ENCODE measurements around the gene AK8. TPM values are rescaled to one million over a fixed set of nuclear protein-coding genes. Genes with fewer than 3 reads are reported as not detected.

The AK8 gene
- polyA plus RNA-seq, 1 of the 3 experiments (the other 2 are of a cell fraction): 0.77 TPM

GRCh38 chr9:132752877-132753592, 125.0 kb downstream of the AK8 start:
- POLR2A ChIA-PET: no interaction called here

More at GRCh38 chr9:132752877-132753592, 125.0 kb downstream of the AK8 start:
- Histone ChIP-seq H3K27ac (ENCODE audit: low read depth in 2 of 2, low read length in 1 of 2) (no peak overlapping the region), H3K36me3 (replicated peaks in 1 of 2; ENCODE audit: control insufficient read depth in 1 of 2, insufficient read depth in 2 of 2, low read length in 1 of 2) (no peaks in the 10 kb centered on the region), H4K20me1 (ENCODE audit: insufficient read depth) (no peaks in the 10 kb centered on the region), H3K4me3 (ENCODE audit: low read depth in 2 of 2, low read length in 1 of 2) (no peak overlapping the region), H2AFZ (ENCODE audit: low read depth) (no peak overlapping the region), H3K9ac (no peak overlapping the region), H3F3A (replicated peaks; ENCODE audit: insufficient read depth) (no peaks in the 10 kb centered on the region), H3K4me1 (ENCODE audit: control insufficient read depth in 1 of 2, insufficient read depth in 2 of 2, low read depth in 1 of 2, low read length in 1 of 2) (peaks cover 0 to 10% of the 10 kb centered on the region in 2 experiments; a peak in 1 of 4 replicates), H3K9me3 (no peaks in the 10 kb centered on the region), H3K27me3 (ENCODE audit: insufficient read depth) (no peaks in the 10 kb centered on the region; the same call in 1 of the 2 replicates), H3K9me2 (no peaks in the 10 kb centered on the region), H3K79me2 (ENCODE audit: insufficient read depth) (no peaks in the 10 kb centered on the region), H3K4me2 (no peak overlapping the region)
- no peak for DNase-seq
- WGBS (ENCODE audit: low lambda C conversion rate): 61% methylated on average over 9 of the region's 10 CpGs
- no peak for TF ChIP-seq SMC3 (IDR thresholded peaks at IDR 0.05; ENCODE audit: low read depth, low read length)
- TF ChIP-seq, protein P1, sequence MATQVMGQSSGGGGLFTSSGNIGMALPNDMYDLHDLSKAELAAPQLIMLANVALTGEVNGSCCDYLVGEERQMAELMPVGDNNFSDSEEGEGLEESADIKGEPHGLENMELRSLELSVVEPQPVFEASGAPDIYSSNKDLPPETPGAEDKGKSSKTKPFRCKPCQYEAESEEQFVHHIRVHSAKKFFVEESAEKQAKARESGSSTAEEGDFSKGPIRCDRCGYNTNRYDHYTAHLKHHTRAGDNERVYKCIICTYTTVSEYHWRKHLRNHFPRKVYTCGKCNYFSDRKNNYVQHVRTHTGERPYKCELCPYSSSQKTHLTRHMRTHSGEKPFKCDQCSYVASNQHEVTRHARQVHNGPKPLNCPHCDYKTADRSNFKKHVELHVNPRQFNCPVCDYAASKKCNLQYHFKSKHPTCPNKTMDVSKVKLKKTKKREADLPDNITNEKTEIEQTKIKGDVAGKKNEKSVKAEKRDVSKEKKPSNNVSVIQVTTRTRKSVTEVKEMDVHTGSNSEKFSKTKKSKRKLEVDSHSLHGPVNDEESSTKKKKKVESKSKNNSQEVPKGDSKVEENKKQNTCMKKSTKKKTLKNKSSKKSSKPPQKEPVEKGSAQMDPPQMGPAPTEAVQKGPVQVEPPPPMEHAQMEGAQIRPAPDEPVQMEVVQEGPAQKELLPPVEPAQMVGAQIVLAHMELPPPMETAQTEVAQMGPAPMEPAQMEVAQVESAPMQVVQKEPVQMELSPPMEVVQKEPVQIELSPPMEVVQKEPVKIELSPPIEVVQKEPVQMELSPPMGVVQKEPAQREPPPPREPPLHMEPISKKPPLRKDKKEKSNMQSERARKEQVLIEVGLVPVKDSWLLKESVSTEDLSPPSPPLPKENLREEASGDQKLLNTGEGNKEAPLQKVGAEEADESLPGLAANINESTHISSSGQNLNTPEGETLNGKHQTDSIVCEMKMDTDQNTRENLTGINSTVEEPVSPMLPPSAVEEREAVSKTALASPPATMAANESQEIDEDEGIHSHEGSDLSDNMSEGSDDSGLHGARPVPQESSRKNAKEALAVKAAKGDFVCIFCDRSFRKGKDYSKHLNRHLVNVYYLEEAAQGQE (IDR thresholded peaks at IDR 0.05; ENCODE audit: low read depth, low read length): no peak
- no peak for TF ChIP-seq RFX5 (IDR thresholded peaks at IDR 0.05; ENCODE audit: low read length)
- TF ChIP-seq, protein P2, sequence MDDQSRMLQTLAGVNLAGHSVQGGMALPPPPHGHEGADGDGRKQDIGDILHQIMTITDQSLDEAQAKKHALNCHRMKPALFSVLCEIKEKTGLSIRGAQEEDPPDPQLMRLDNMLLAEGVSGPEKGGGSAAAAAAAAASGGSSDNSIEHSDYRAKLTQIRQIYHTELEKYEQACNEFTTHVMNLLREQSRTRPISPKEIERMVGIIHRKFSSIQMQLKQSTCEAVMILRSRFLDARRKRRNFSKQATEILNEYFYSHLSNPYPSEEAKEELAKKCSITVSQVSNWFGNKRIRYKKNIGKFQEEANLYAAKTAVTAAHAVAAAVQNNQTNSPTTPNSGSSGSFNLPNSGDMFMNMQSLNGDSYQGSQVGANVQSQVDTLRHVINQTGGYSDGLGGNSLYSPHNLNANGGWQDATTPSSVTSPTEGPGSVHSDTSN (IDR thresholded peaks at IDR 0.05): no peak
- TF ChIP-seq GATA2 (CRISPR knock-in tag; IDR thresholded peaks at IDR 0.05): no peak
- no peak for TF ChIP-seq YY1 (IDR thresholded peaks at IDR 0.05; ENCODE audit: low read depth)
- TF ChIP-seq GABPA (IDR thresholded peaks at IDR 0.05; ENCODE audit: low read depth): no peak
- no peak for TF ChIP-seq JUND (IDR thresholded peaks at IDR 0.05)
- TF ChIP-seq TCF12 (IDR thresholded peaks at IDR 0.05): no peak
- TF ChIP-seq MEF2A (IDR thresholded peaks at IDR 0.05; ENCODE audit: borderline replicate concordance, low read depth): no peak
- TF ChIP-seq, protein P3, sequence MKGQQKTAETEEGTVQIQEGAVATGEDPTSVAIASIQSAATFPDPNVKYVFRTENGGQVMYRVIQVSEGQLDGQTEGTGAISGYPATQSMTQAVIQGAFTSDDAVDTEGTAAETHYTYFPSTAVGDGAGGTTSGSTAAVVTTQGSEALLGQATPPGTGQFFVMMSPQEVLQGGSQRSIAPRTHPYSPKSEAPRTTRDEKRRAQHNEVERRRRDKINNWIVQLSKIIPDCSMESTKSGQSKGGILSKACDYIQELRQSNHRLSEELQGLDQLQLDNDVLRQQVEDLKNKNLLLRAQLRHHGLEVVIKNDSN (IDR thresholded peaks at IDR 0.05; ENCODE audit: borderline replicate concordance, low read depth): no peak
- no peak for TF ChIP-seq RAD21 (IDR thresholded peaks at IDR 0.05; ENCODE audit: low read length)
- no peak for TF ChIP-seq CHD2 (IDR thresholded peaks at IDR 0.05; ENCODE audit: low read length, partially characterized antibody)
- CTCF ChIA-PET: interaction anchor here (1.1 kb wide), 1 partner anchor 9 kb away, joined by 5 read pairs; no protein-coding TSS in a partner anchor
